Trophoblast cell (in vitro differentiated cells and primary cell): ENCODE measurements around the gene ANK2.

ENCODE experiments used
- DNase-seq, 2 donors: peaks; one replicate each; pipeline ENCODE4 v3.0.0-alpha.2; 2016
- H2AFZ ChIP-seq: 2 replicates; pipeline ENCODE4 v1.6.1; 2013; ENCODE audit warnings: low read length, moderate library complexity, mild to moderate bottlenecking; ENCODE audit not compliant: insufficient read depth, poor library complexity
- H2AK5ac ChIP-seq: 2 replicates; pipeline ENCODE4 v1.6.1; 2013; ENCODE audit warnings: mild to moderate bottlenecking, low read length
- H2BK120ac ChIP-seq: 2 replicates; pipeline ENCODE4 v1.6.1; 2013; ENCODE audit warnings: low read length, mild to moderate bottlenecking, moderate library complexity; ENCODE audit not compliant: insufficient read depth, poor library complexity
- H2BK12ac ChIP-seq: 2 replicates; pipeline ENCODE4 v1.6.1; 2013; ENCODE audit warnings: mild to moderate bottlenecking, low read length, moderate library complexity
- H2BK5ac ChIP-seq: 2 replicates; pipeline ENCODE4 v1.6.1; 2013; ENCODE audit warnings: low read length, low read depth, moderate library complexity, mild to moderate bottlenecking; ENCODE audit not compliant: poor library complexity
- H3K14ac ChIP-seq: 2 replicates; pipeline ENCODE4 v1.6.1; 2013; ENCODE audit warnings: mild to moderate bottlenecking, low read length
- H3K18ac ChIP-seq: 2 replicates; pipeline ENCODE4 v1.6.1; 2013; ENCODE audit warnings: mild to moderate bottlenecking, low read length
- H3K23ac ChIP-seq: 2 replicates; pipeline ENCODE4 v1.6.1; 2013; ENCODE audit warnings: low read length
- H3K27ac ChIP-seq: 2 replicates; pipeline ENCODE4 v1.5.1; 2013; ENCODE audit warnings: low read depth, mild to moderate bottlenecking, inconsistent platforms, low read length, moderate library complexity
- H3K27me3 ChIP-seq: 2 replicates; pipeline ENCODE4 v1.6.1; 2013; ENCODE audit warnings: inconsistent platforms, mild to moderate bottlenecking, low read length, moderate library complexity; ENCODE audit not compliant: insufficient read depth
- H3K36me3 ChIP-seq, 2 experiments: 1 replicate in 1 of 2; 2 replicates in 1 of 2; pipeline ENCODE4 v1.6.1; 2013; ENCODE audit warnings: low read length in 2 of 2, mild to moderate bottlenecking in 2 of 2, moderate library complexity in 1 of 2; ENCODE audit not compliant: insufficient read depth in 2 of 2, control insufficient read depth in 1 of 2
- H3K4ac ChIP-seq: 2 replicates; pipeline ENCODE4 v1.6.1; 2013; ENCODE audit warnings: low read depth, mild to moderate bottlenecking, low read length, moderate library complexity
- H3K4me1 ChIP-seq, 2 experiments: 1 replicate in 1 of 2; 2 replicates in 1 of 2; pipeline ENCODE4 v1.6.1; 2013; ENCODE audit warnings: low read length in 2 of 2, mild to moderate bottlenecking in 2 of 2, moderate library complexity in 1 of 2; ENCODE audit not compliant: insufficient read depth in 2 of 2, control insufficient read depth in 1 of 2
- H3K4me2 ChIP-seq: 2 replicates; pipeline ENCODE4 v1.6.1; 2013; ENCODE audit warnings: inconsistent platforms, mild to moderate bottlenecking, low read length, moderate library complexity
- H3K4me3 ChIP-seq: 2 replicates; pipeline ENCODE4 v1.5.1; 2013; ENCODE audit warnings: mild to moderate bottlenecking, low read depth, low read length, inconsistent platforms
- H3K79me1 ChIP-seq: one replicate; pipeline ENCODE4 v1.6.1; 2013; ENCODE audit warnings: low read length
- H3K79me2 ChIP-seq: 2 replicates; pipeline ENCODE4 v1.6.1; 2013; ENCODE audit warnings: low read length, mild to moderate bottlenecking; ENCODE audit not compliant: control insufficient read depth, insufficient read depth, poor library complexity
- H3K9ac ChIP-seq: 2 replicates; pipeline ENCODE4 v1.6.1; 2013; ENCODE audit warnings: mild to moderate bottlenecking, low read length
- H3K9me3 ChIP-seq: 2 replicates; pipeline ENCODE4 v1.6.1; 2013; ENCODE audit warnings: low read depth, mild to moderate bottlenecking, control low read depth, inconsistent platforms, low read length; ENCODE audit not compliant: insufficient read depth
- H4K12ac ChIP-seq: 2 replicates; pipeline ENCODE4 v1.6.1; 2013; ENCODE audit warnings: low read depth, mild to moderate bottlenecking, low read length, moderate library complexity
- H4K8ac ChIP-seq: 2 replicates; pipeline ENCODE4 v1.6.1; 2013; ENCODE audit warnings: low read depth, mild to moderate bottlenecking, low read length, moderate library complexity
- H4K91ac ChIP-seq: one replicate; pipeline ENCODE4 v1.6.1; 2013; ENCODE audit warnings: low read depth, mild to moderate bottlenecking, low read length, moderate library complexity
- WGBS: extraction: QIAGEN DNeasy Blood & Tissue Kit; methylation state at CpG from one replicate; pipeline ENCODE4 v1.1.7; 2013; ENCODE audit warnings: missing lambda C conversion rate; ENCODE audit not compliant: insufficient read length, insufficient coverage; ENCODE audit errors: extremely low coverage; 5-methylcytosine and 5-hydroxymethylcytosine counted together

ANK2 gene

DNA sequence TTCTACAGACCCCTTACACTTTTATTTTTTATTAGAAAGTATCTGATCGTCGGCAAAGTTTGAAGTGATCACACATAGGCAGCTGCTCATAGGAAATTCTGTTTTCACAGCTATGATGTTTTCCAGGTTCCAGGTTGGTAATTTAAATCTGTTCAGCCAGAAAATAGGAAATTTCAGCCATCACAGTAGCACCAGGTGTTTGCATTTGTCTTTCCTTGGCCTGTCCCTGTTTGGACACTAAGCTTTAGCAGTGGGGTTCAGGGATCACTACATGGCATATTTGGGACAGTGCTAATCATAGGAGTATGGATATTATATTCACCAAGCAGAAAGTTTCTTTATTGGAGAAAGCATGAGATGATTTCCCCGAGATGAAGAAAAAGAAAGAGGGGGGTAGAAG is 92.9 kb downstream of the ANK2 start:
- no peaks in the 10 kb centered on the region for H3K9me3 ChIP-seq
- no CpG with 5 or more reads among the region's 3 CpGs for WGBS
- H3K79me2 ChIP-seq: no peaks in the 10 kb centered on the region

DNA sequence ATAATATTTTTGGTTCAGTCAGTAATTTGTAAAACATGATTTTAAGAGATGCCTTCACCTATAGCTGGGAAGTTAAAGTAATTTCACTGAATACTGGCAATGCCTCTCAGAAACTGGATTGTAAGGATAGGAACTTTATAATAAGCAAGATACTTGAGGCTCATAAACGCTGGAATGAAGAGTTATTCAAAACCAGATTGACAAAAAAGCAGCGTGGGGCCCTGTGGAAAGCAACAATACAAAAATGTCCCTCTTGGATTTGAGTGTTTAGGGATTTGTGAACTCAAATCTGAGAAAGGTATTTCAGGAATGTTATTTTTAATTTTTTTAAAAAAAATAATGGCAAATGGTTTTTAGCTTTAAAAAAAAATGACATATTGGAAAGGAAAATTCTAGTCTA is 94.6 kb downstream of the ANK2 start:
- no CpG with 5 or more reads among the region's 2 CpGs for WGBS
- Histone ChIP-seq H2AK5ac (no peak overlapping the region), H2AFZ (no peak overlapping the region), H3K36me3 (no peaks in the 10 kb centered on the region), H2BK5ac (no peak overlapping the region), H3K79me2 (no peaks in the 10 kb centered on the region), H3K4me3 (no peak overlapping the region), H3K79me1 (no peaks in the 10 kb centered on the region), H3K4ac (no peak overlapping the region), H3K18ac (no peak overlapping the region), H3K9ac (no peak overlapping the region), H4K12ac (no peak overlapping the region), H2BK120ac (no peak overlapping the region), H3K23ac (no peak overlapping the region), H3K27ac (no peak overlapping the region), H3K9me3 (no peaks in the 10 kb centered on the region), H4K91ac (no peak overlapping the region), H3K4me2 (no peak overlapping the region), H3K4me1 (peaks cover 7 to 9% of the 10 kb centered on the region in 2 experiments), H3K14ac (no peak overlapping the region), H3K27me3 (no peaks in the 10 kb centered on the region), H2BK12ac (no peak overlapping the region), H4K8ac (no peak overlapping the region)
- no peak for DNase-seq

More for the DNA sequence above, 92.9 kb downstream of the ANK2 start:
- Histone ChIP-seq H4K91ac (no peak overlapping the region), H4K12ac (no peak overlapping the region), H3K9ac (no peak overlapping the region), H3K4me3 (no peak overlapping the region), H3K14ac (no peak overlapping the region), H2BK5ac (no peak overlapping the region), H3K79me1 (no peaks in the 10 kb centered on the region), H3K27me3 (no peaks in the 10 kb centered on the region), H3K4me2 (no peak overlapping the region), H3K27ac (no peak overlapping the region), H3K4ac (no peak overlapping the region), H2BK120ac (no peak overlapping the region), H2AFZ (no peak overlapping the region), H3K36me3 (no peaks in the 10 kb centered on the region), H3K4me1 (peaks cover 3 to 5% of the 10 kb centered on the region in 2 experiments), H2BK12ac (no peak overlapping the region), H4K8ac (no peak overlapping the region), H3K18ac (no peak overlapping the region), H2AK5ac (no peak overlapping the region), H3K23ac (no peak overlapping the region)
- no peak for DNase-seq

DNA sequence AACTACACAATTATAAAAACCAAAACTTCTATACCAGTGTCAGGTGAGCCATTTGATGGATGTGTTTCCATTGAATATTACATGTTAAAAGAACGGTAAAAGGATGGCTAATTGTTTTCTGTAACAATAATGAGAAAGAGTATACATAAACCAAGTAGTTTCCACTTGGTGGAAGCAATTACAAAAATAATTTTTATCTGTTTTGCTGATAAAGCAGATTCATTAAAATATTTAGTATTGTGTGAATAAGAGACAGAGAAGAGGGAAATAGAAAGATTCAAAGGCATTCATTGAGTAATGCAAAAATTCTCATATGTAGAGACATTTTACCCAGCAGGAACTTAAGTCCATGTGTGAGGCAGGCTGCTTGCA is 95.7 kb downstream of the ANK2 start:
- Histone ChIP-seq H3K9me3 (no peaks in the 10 kb centered on the region), H3K14ac (no peak overlapping the region), H4K91ac (no peak overlapping the region), H3K27me3 (no peaks in the 10 kb centered on the region), H2BK120ac (no peak overlapping the region), H3K79me1 (no peaks in the 10 kb centered on the region), H3K4ac (no peak overlapping the region), H3K4me2 (peak overlapping the region; percentile 28), H3K27ac (no peak overlapping the region), H3K36me3 (no peaks in the 10 kb centered on the region), H3K23ac (no peak overlapping the region), H3K79me2 (no peaks in the 10 kb centered on the region), H3K4me3 (no peak overlapping the region), H4K12ac (no peak overlapping the region), H3K4me1 (peaks cover 7 to 9% of the 10 kb centered on the region in 2 experiments), H2AK5ac (no peak overlapping the region), H3K18ac (no peak overlapping the region), H2AFZ (no peak overlapping the region), H4K8ac (no peak overlapping the region), H2BK5ac (no peak overlapping the region), H2BK12ac (no peak overlapping the region), H3K9ac (no peak overlapping the region)
- no peak for DNase-seq
- no CpG with 5 or more reads among the region's 1 CpG for WGBS

DNA sequence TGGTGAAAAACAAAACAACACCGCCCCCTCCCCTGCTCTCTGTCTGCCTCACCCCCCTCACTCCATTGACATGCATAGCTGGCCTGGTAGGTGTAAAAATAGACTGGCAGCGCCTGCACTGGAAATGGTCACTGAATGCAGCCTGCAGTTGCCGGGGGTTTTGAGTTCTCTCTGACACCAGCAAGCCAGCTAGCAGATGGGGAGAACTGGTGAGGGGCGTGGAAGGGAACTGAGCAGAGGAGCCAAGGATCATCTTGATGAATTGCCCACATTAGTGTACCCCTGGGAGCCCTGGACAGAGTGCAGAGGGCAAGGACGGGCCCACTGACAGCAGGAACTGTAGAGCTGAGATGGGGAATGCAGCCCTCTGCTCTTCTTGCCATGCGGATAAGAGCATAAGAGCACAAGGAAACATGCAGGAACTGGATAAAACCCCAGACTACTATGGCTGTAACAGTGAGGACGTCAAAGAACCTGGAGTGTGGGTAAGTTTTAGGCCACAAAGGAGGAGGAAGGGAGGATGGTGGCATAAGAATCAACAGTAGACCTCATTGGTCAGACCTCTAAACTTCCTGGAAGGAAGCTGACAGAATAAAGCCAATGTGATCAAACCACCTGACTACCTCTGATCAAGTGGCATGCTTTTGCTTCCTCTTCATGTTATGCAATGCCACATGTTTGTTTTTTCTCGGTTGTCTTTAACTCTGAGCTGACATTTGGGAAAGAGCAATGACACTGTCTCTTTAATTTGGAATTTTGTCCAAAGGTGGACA is 96.3 kb downstream of the ANK2 start:
- Histone ChIP-seq H3K18ac (no peak overlapping the region), H2AFZ (peak overlapping the region; percentile 39), H3K27ac (no peak overlapping the region), H2BK120ac (no peak overlapping the region), H3K27me3 (no peaks in the 10 kb centered on the region), H3K9ac (no peak overlapping the region), H3K36me3 (no peaks in the 10 kb centered on the region), H3K23ac (no peak overlapping the region), H3K4me1 (peaks cover 7 to 9% of the 10 kb centered on the region in 2 experiments), H2BK5ac (no peak overlapping the region), H3K4ac (no peak overlapping the region), H3K9me3 (no peaks in the 10 kb centered on the region), H3K79me1 (no peaks in the 10 kb centered on the region), H3K4me3 (no peak overlapping the region), H3K4me2 (peak overlapping the region; percentile 28), H2AK5ac (no peak overlapping the region), H3K79me2 (no peaks in the 10 kb centered on the region), H3K14ac (peak overlapping the region; percentile 30), H4K91ac (no peak overlapping the region), H2BK12ac (no peak overlapping the region), H4K8ac (peak overlapping the region; percentile 84), H4K12ac (peak overlapping the region; percentile 32)
- DNase-seq: no peak
- WGBS: no CpG with 5 or more reads among the region's 8 CpGs
